ENCODE results near the gene ASB8.
A peak's percentile ranks its signal among the peaks of the same experiment; 100 is the strongest.

ASB8 gene

GRCh38 chr12:48185181-48185919 is 28.0 kb upstream of the ASB8 start:
- H3K14ac ChIP-seq (ENCODE audit: low read length in 2 of 2): no peak overlapping the region
- no peak overlapping the region for H3K9ac ChIP-seq (ENCODE audit: low read length)
- H3K4me3 ChIP-seq (ENCODE audit: insufficient read depth in 1 of 2, low read depth in 1 of 2, low read length in 2 of 2): no peak overlapping the region
- H3K23ac ChIP-seq (ENCODE audit: low read length in 2 of 2): no peak overlapping the region
- H2BK5ac ChIP-seq (ENCODE audit: low read depth, low read length, poor library complexity, severe bottlenecking): no peak overlapping the region
- no peak overlapping the region for H3K27ac ChIP-seq (ENCODE audit: low read length, poor library complexity, severe bottlenecking)
- H2AFZ ChIP-seq (ENCODE audit: low read depth, low read length): no peak overlapping the region
- H4K8ac ChIP-seq (ENCODE audit: low read length): no peak overlapping the region
- H4K91ac ChIP-seq (ENCODE audit: low read length): no peak overlapping the region
- H2BK120ac ChIP-seq (ENCODE audit: low read depth, low read length): no peak overlapping the region
- no peak overlapping the region for H3K4me2 ChIP-seq (ENCODE audit: low read length, poor library complexity, severe bottlenecking)
- no peak overlapping the region for H3K18ac ChIP-seq (ENCODE audit: low read depth in 1 of 2, low read length in 2 of 2)
- no peaks in the 10 kb centered on the region for H3K36me3 ChIP-seq (ENCODE audit: control insufficient read depth in 1 of 2, insufficient read depth in 2 of 2, low read depth in 1 of 2, low read length in 2 of 2)
- peak; percentile 42 for DNase-seq
- no peak overlapping the region for H2AK5ac ChIP-seq (ENCODE audit: low read length, severe bottlenecking)
- WGBS: 56% methylated on average over 10 of the region's 10 CpGs
- H3K4me1 ChIP-seq (ENCODE audit: control insufficient read depth, insufficient read depth, low read depth, low read length): peaks cover 12% of the 10 kb centered on the region
- no peaks in the 10 kb centered on the region for H3K79me1 ChIP-seq (replicated peaks; ENCODE audit: low read length, poor library complexity, severe bottlenecking)
- no peak overlapping the region for H2BK15ac ChIP-seq (ENCODE audit: low read depth, poor library complexity, severe bottlenecking)
- H3K27me3 ChIP-seq (ENCODE audit: control insufficient read depth in 1 of 2, insufficient read depth in 1 of 2, low read length in 2 of 2): peaks cover 41 to 73% of the 10 kb centered on the region in 2 experiments
- no peak overlapping the region for H3K4ac ChIP-seq (ENCODE audit: low read depth in 1 of 2, low read length in 2 of 2)
- H3K9me3 ChIP-seq (ENCODE audit: control insufficient read depth, low read length): no peaks in the 10 kb centered on the region
- no peak overlapping the region for H2BK12ac ChIP-seq (ENCODE audit: low read length in 2 of 2)

- Histone ChIP-seq H2BK120ac (ENCODE audit: low read depth, low read length) (no peak overlapping the region), H3K27ac (ENCODE audit: low read length, poor library complexity, severe bottlenecking) (no peak overlapping the region), H2AFZ (ENCODE audit: low read depth, low read length) (no peak overlapping the region), H4K8ac (ENCODE audit: low read length) (no peak overlapping the region), H4K91ac (ENCODE audit: low read length) (no peak overlapping the region), H3K14ac (ENCODE audit: low read length in 2 of 2) (no peak overlapping the region), H3K27me3 (ENCODE audit: control insufficient read depth in 1 of 2, insufficient read depth in 1 of 2, low read length in 2 of 2) (peaks cover 49 to 75% of the 10 kb centered on the region in 2 experiments), H3K4me2 (ENCODE audit: low read length, poor library complexity, severe bottlenecking) (no peak overlapping the region), H2BK15ac (ENCODE audit: low read depth, poor library complexity, severe bottlenecking) (peak overlapping the region; percentile 44), H3K4ac (ENCODE audit: low read depth in 1 of 2, low read length in 2 of 2) (peak overlapping the region in 1 of 2 experiments; percentile 35), H3K36me3 (ENCODE audit: control insufficient read depth in 1 of 2, insufficient read depth in 2 of 2, low read depth in 1 of 2, low read length in 2 of 2) (no peaks in the 10 kb centered on the region), H2BK12ac (ENCODE audit: low read length in 2 of 2) (no peak overlapping the region), H3K4me3 (ENCODE audit: insufficient read depth in 1 of 2, low read depth in 1 of 2, low read length in 2 of 2) (peak overlapping the region in 1 of 2 experiments; percentile 95), H3K9me3 (ENCODE audit: control insufficient read depth, low read length) (no peaks in the 10 kb centered on the region), H3K18ac (ENCODE audit: low read depth in 1 of 2, low read length in 2 of 2) (no peak overlapping the region), H2BK5ac (ENCODE audit: low read depth, low read length, poor library complexity, severe bottlenecking) (no peak overlapping the region), H3K9ac (ENCODE audit: low read length) (no peak overlapping the region), H3K23ac (ENCODE audit: low read length in 2 of 2) (no peak overlapping the region), H2AK5ac (ENCODE audit: low read length, severe bottlenecking) (no peak overlapping the region), H3K79me1 (replicated peaks; ENCODE audit: low read length, poor library complexity, severe bottlenecking) (no peaks in the 10 kb centered on the region), H3K4me1 (ENCODE audit: control insufficient read depth, insufficient read depth, low read depth, low read length) (peaks cover 12% of the 10 kb centered on the region)
- no peak for DNase-seq
- WGBS: 26% methylated on average over 17 of the region's 20 CpGs
These were observed 27.2 kb upstream of the ASB8 start for GRCh38 chr12:48184549-48184922.

- H2BK120ac ChIP-seq (ENCODE audit: low read depth, low read length): no peak overlapping the region
- no peak overlapping the region for H3K23ac ChIP-seq (ENCODE audit: low read length in 2 of 2)
- no peak overlapping the region for H3K14ac ChIP-seq (ENCODE audit: low read length in 2 of 2)
- 10% methylated on average over 61 of the region's 61 CpGs for WGBS
- H3K9ac ChIP-seq (ENCODE audit: low read length): peak overlapping the region; percentile 89
- peak overlapping the region; percentile 67 to 95 for H3K4me3 ChIP-seq (ENCODE audit: insufficient read depth in 1 of 2, low read depth in 1 of 2, low read length in 2 of 2)
- no peaks in the 10 kb centered on the region for H3K36me3 ChIP-seq (ENCODE audit: control insufficient read depth in 1 of 2, insufficient read depth in 2 of 2, low read depth in 1 of 2, low read length in 2 of 2)
- H2AK5ac ChIP-seq (ENCODE audit: low read length, severe bottlenecking): no peak overlapping the region
- H2BK12ac ChIP-seq (ENCODE audit: low read length in 2 of 2): peak overlapping the region in 1 of 2 experiments; percentile 59
- DNase-seq: no peak
- no peak overlapping the region for H2BK5ac ChIP-seq (ENCODE audit: low read depth, low read length, poor library complexity, severe bottlenecking)
- peak overlapping the region; percentile 75 for H4K8ac ChIP-seq (ENCODE audit: low read length)
- H2BK15ac ChIP-seq (ENCODE audit: low read depth, poor library complexity, severe bottlenecking): no peak overlapping the region
- H3K4ac ChIP-seq (ENCODE audit: low read depth in 1 of 2, low read length in 2 of 2): no peak overlapping the region
- peak overlapping the region; percentile 28 to 44 for H3K18ac ChIP-seq (ENCODE audit: low read depth in 1 of 2, low read length in 2 of 2)
- H2AFZ ChIP-seq (ENCODE audit: low read depth, low read length): peak overlapping the region; percentile 79
- peak overlapping the region; percentile 24 for H4K91ac ChIP-seq (ENCODE audit: low read length)
- H3K9me3 ChIP-seq (ENCODE audit: control insufficient read depth, low read length): no peaks in the 10 kb centered on the region
- H3K27me3 ChIP-seq (ENCODE audit: control insufficient read depth in 1 of 2, insufficient read depth in 1 of 2, low read length in 2 of 2): peaks cover 54 to 81% of the 10 kb centered on the region in 2 experiments
- H3K79me1 ChIP-seq (replicated peaks; ENCODE audit: low read length, poor library complexity, severe bottlenecking): no peaks in the 10 kb centered on the region
- no peak overlapping the region for H3K27ac ChIP-seq (ENCODE audit: low read length, poor library complexity, severe bottlenecking)
- peaks cover 12% of the 10 kb centered on the region for H3K4me1 ChIP-seq (ENCODE audit: control insufficient read depth, insufficient read depth, low read depth, low read length)
- H3K4me2 ChIP-seq (ENCODE audit: low read length, poor library complexity, severe bottlenecking): peak overlapping the region; percentile 91
These were observed 26.7 kb upstream of the ASB8 start for GRCh38 chr12:48183876-48184548.
